Esophagus mucosa (tissue), 1 donor: ENCODE measurements around the gene SIVA1. TPM values are rescaled to one million over a fixed set of nuclear protein-coding genes. Genes with fewer than 3 reads are reported as not detected.

Source experiments
- ATAC-seq: fragments of 200-7000 bp; cut with Tn5 transposase; one replicate; pipeline ENCODE4 v1.9.1; 2020
- total RNA-seq: library from RNA; stranded (reverse); gene quantifications from one replicate; pipeline ENCODE4 v1.2.4, GENCODE V29; 2023
- donor health status: DM: yes; HTN: yes; CAD: no.

SIVA1 gene
- total RNA-seq, 1 donor from 2014 or later: 51.6 TPM

DNA sequence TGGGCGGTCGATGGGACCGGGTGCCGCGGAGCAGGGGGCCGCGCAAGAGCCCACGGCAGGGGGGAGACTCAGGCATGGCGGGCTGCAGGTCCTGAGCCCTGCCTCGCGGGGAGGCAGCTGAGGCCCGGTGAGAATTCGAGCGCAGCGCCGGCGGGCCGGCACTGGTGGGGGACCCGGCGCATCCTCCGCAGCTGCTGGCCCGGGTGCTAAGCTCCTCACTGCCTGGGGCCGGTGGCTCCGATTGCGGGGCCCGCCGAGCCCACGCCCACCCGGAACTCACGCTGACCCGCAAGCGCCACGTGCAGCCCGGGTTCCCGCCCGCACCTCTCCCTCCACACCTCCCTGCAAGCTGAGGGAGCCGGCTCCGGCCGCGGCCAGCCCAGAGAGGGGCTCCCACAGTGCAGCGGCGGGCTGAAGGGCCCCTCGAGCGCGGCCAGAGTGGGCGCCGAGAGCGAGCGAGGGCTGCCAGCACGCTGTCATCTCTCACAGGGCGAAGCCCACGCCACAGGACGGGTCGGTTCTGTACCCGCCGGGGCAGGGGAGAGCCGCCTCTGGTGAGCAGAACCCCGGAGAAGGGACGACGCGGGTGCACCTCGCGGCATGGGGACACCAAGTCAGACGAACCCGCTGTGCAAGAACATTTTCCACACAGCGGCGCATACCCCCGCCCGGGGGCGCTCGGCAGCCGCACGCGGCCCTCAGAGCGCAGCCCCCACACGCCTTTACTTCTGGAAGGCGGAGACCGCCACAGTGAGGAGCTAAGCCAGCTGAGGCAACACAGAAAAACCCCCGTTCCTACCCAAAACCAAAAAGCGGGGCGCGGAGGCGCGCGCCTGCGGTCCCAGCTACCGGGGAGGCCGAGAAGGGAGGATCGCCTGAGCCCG is 1.2 kb upstream of the SIVA1 start:
- ATAC-seq: no peak

DNA sequence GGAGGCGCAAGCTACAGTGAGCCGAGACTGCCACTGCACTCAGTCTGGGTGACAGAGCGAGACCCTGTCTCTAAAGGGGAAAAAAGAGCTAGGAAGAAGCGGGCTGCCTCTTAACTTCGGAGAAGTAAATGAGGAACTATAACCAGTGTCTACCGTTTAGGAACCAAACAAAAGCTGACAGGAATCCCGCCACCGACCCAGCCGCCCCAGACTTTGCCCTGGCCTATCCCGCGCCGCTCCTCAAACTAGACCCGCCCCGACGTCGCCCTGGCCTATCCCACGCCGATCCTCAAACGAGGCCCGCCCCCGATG is 568 bp upstream of the SIVA1 start:
- no peak for ATAC-seq

GRCh38 chr14:104753528-104754212 is 723 bp downstream of the SIVA1 start:
- peak; percentile 9 for ATAC-seq

DNA sequence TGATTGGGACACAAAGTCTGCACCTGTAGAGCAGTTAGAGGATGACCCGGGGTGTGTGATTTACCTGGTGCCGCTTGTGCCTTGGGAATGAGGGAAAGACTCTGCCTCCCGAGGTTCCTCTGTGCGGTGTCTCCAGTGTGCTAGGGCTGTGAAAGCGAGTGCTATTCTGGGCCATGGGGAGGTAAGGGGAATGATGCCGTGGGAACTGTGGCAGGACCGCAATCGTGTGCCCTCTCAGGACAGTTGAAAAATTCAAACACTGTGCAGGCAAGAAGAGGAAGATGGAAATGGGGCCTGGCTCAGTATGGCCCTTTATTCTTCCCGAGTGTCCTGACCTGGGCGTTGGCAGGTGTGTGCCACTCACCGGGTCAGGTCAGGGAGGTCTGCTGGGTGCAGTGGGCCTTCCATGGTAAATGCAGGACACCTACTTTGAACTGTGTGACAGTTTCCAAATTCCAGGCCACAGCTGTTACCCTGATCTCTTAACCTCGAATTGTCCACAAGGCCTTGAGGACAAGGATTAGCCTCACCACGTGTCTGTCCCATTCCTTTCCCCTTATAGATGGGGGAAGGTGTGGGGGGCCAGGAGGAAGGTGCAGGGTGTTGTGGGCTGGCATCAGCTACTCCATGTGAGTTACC is 1.4 kb downstream of the SIVA1 start:
- no peak for ATAC-seq

- ATAC-seq: no peak
These were observed 2.7 kb downstream of the SIVA1 start for GRCh38 chr14:104755621-104756020.

GRCh38 chr14:104756477-104757237 is 3.7 kb downstream of the SIVA1 start:
- ATAC-seq: no peak

GRCh38 chr14:104757238-104757585 is 4.3 kb downstream of the SIVA1 start:
- ATAC-seq: no peak

DNA sequence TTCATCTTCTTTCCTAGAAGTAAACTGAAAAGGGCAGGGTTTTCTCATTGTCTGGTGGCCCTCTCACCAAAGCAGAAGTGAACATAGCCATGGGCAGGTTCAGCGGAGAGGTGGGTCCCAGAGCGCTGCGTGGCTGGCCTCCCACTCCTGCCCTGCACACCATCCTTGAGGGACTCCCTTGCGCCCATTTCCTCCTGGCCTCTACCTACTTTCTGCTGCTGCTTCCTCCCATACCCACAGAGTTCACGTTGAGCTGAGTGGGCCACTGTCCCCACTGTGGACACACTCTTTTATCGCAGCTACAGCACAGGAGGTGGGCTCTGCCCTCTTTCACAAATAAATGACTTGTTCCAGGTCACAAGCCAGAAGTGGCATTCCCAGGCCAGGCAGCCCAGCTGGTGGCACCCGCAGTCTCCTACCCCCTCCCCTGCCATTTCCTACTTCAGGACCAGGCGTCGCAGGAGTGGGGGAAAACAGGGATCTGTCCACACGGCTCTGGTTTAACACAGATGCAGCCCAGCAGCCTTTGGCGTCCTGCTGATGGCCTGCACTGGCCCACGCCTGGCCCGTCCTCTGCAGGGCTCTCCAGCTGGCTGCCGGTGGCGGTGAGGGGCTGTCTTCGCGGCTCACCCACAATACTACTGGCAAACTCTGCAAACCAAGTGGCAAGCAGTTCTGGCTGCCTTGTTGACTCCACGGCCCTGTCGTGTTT is 4.9 kb downstream of the SIVA1 start:
- ATAC-seq: no peak

GRCh38 chr14:104758981-104759969 is 6.3 kb downstream of the SIVA1 start:
- no peak for ATAC-seq

GRCh38 chr14:104765517-104765916 is 12.6 kb downstream of the SIVA1 start:
- ATAC-seq: no peak

- no peak for ATAC-seq
These were observed 13.4 kb downstream of the SIVA1 start for GRCh38 chr14:104766256-104766862.

DNA sequence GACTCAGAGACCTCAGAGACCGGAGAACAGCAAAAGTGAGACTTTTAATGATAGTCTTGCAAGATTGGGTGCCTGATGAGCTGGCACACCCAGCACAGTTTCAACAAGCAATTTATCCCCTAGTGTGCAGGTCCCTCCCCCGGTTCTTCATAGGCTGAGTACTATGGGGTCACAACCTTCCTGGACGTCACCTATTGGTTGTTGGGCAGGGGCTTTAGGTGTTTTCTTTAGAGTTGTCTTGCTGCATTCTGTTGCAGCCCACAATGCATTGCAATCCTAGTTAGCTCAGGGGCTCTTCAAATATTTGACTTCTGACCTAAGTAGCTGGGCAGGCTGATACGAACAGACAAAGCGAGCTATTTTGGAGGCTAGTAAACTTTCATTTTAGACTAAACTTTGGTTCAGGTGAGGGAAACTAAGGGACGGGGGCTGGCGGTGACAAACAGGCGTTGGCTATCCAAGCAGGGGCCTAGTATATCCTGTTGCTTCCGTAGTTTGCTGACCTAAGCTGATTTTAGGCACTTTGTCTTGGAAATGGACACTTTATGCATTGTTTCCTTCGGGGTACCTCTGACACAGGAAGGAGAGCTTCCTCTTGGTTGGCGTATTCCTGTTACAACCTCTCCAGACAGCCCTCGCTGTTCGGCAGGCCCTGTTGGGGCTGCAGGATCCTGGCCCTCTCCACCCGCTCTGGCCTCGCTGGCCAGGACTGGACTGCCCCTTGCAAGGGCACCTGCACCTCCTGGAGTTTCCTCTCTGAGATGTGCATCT is 14.1 kb downstream of the SIVA1 start:
- ATAC-seq: no peak

DNA sequence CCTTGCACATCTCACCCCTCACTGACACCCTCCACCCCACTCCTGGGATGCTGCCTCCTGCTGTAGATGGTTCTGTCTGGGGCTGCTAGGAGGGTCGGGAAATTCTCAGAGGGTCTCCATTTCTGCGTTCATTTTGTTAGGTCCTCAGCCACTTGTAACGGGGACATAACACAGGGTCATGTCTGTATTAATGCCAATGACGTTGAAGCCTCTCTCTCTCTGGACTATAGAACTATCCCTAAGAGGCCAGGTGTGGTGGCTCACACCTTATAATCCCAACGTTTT is 14.6 kb downstream of the SIVA1 start:
- ATAC-seq: no peak

DNA sequence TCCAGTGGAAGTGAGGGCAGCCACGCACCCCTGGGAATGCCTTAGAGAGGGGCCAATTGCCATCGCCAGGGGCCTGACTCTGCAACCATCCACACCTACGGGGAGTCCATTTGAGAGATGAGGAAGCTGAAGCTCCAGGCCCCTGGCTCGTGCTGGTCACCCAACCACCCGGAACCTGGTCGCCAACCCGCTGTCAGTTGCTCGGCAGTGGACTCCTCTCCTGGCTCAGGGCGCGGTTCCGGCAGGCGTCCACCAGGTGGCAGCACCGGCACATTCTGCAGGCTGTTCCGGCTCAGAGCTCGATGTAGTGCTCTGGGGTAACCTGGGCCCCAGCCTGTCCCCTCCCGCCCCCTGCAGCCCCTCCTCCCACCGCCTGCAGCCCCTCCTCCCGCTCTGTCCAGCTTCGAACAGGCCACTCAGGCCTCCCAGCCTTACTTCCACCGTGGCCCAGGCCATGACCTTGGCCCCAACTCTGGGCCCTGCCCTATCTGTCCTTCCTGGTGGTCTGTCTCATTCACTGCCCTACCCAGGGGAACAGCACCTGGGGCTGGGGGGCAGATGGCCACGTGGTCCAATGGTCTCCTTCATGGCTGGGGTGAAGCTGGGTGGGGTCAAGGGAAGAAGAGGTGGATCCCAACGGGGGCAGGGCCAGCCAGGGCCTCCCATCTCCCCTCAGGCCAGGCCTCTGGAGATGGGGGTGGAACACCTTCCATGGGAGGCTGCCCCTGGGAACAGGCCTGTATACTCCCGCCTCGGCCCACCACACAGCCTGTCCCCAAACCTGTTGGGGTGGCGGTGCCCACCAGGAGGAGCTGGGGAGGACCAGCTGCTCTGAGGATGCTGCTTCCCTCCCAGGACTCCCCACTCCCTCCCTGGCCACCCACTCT is 15.7 kb downstream of the SIVA1 start:
- ATAC-seq: peak; percentile 81

- no peak for ATAC-seq
These were observed 16.6 kb downstream of the SIVA1 start for GRCh38 chr14:104769324-104770071.

- ATAC-seq: no peak
These were observed 17.2 kb downstream of the SIVA1 start for GRCh38 chr14:104770072-104770579.

GRCh38 chr14:104770851-104771272 is 17.9 kb downstream of the SIVA1 start:
- ATAC-seq: no peak

- ATAC-seq: no peak
These were observed 18.4 kb downstream of the SIVA1 start for GRCh38 chr14:104771374-104771773.
